ENCODE data around the gene KIR3DL3.
"Not testable (repeated sequence)": the region's sequence is repeated elsewhere in the genome, so short reads cannot be mapped to it uniquely, and the experiment has no call there.

The KIR3DL3 gene

DNA sequence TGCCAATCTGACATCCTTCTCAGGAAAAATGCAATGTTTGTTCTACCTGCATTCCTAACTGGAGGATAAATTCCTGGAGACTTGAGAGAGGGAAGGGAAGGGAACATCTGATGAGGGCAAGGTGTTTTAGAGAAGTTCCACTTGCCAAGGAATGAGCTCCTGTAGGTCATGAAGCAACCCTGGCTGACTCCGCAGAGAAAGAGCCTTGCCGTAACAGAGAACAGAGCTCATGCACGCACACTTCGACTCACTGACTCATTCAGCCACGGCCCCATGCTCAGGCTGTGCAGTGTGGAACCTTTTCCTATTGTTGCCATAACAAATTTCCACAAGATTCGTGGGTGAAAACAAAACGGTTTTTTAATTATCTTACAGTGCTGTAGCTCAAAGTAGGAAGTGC, 54.7 kb downstream of the KIR3DL3 start:
- H3K27me3 Mint-ChIP-seq; ATAC-seq (ENCODE audit: low read depth); DNase-seq (ENCODE audit: low spot score in 2 of 2); H3K4me3 Mint-ChIP-seq; H3K4me1 Mint-ChIP-seq; H3K9me3 Mint-ChIP-seq; H3K36me3 Mint-ChIP-seq; H3K27ac Mint-ChIP-seq: not testable (repeated sequence)

DNA sequence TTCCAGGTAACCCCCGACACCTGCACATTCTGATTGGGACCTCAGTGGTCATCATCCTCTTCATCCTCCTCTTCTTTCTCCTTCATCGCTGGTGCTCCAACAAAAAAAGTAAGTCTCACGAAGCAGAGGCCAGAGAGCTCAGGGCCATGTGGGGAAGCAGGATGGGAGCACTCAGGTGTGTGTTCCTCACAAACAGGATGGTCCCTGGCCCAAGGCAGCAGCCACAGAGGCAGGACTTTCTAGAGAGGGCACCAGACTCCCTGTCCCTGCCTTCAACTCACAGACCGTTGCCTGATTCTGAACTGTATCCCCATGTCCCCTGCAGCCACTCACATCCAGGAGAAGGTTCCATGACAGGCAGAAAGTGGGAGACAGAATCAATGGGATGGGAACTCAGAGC, 58.7 kb downstream of the KIR3DL3 start:
- H3K27me3 Mint-ChIP-seq = peaks cover 18% of the 10 kb centered on the region
- H3K9me3 Mint-ChIP-seq; H3K27ac Mint-ChIP-seq; DNase-seq (ENCODE audit: low spot score in 2 of 2); H3K4me1 Mint-ChIP-seq; H3K4me3 Mint-ChIP-seq; H3K36me3 Mint-ChIP-seq; ATAC-seq (ENCODE audit: low read depth): not testable (repeated sequence)
